ENCODE data around the gene SSR2.

SSR2 gene

GRCh38 chr1:156009404-156009803 lies 11.3 kb downstream of the SSR2 start:
- in situ Hi-C loops (cut with HindIII; ENCODE audit: low sequenced_read_pairs), result no loop called here
- TF ChIP-seq CTCF (IDR thresholded peaks at IDR 0.05; ENCODE audit: low read depth, low read length), result no peak
- DNase-seq (ENCODE audit: low read depth, low spot score), result no peak
- no peak overlapping the region for H3K4me3 ChIP-seq (ENCODE audit: low read depth, low read length)

- in situ Hi-C loops (cut with HindIII; ENCODE audit: low sequenced_read_pairs), result no loop called here
- H3K4me3 ChIP-seq (ENCODE audit: low read depth, low read length), result no peak overlapping the region
- DNase-seq (ENCODE audit: low read depth, low spot score), result no peak
- TF ChIP-seq CTCF (IDR thresholded peaks at IDR 0.05; ENCODE audit: low read depth, low read length), result no peak
Observed at GRCh38 chr1:156006666-156007376, 13.9 kb downstream of the SSR2 start.

GRCh38 chr1:156004843-156005584 lies 15.7 kb downstream of the SSR2 start:
- no peak overlapping the region for H3K4me3 ChIP-seq (ENCODE audit: low read depth, low read length)
- DNase-seq (ENCODE audit: low read depth, low spot score), result no peak
- in situ Hi-C loops (cut with HindIII; ENCODE audit: low sequenced_read_pairs), result no loop called here
- TF ChIP-seq CTCF (IDR thresholded peaks at IDR 0.05; ENCODE audit: low read depth, low read length), result no peak

- no peak for DNase-seq (ENCODE audit: low read depth, low spot score)
- no peak overlapping the region for H3K4me3 ChIP-seq (ENCODE audit: low read depth, low read length)
- in situ Hi-C loops (cut with HindIII; ENCODE audit: low sequenced_read_pairs), result no loop called here
- no peak for TF ChIP-seq CTCF (IDR thresholded peaks at IDR 0.05; ENCODE audit: low read depth, low read length)
Observed at GRCh38 chr1:156003923-156004188, 16.9 kb downstream of the SSR2 start.

- DNase-seq (ENCODE audit: low read depth, low spot score), result no peak
- H3K4me3 ChIP-seq (ENCODE audit: low read depth, low read length), result no peak overlapping the region
- TF ChIP-seq CTCF (IDR thresholded peaks at IDR 0.05; ENCODE audit: low read depth, low read length), result no peak
- in situ Hi-C loops (cut with HindIII; ENCODE audit: low sequenced_read_pairs), result no loop called here
Observed at GRCh38 chr1:156002188-156002911, 18.4 kb downstream of the SSR2 start.

- H3K4me3 ChIP-seq (ENCODE audit: low read depth, low read length), result no peak overlapping the region
- DNase-seq (ENCODE audit: low read depth, low spot score), result no peak
- in situ Hi-C loops (cut with HindIII; ENCODE audit: low sequenced_read_pairs), result no loop called here
- peak; percentile 13 for TF ChIP-seq CTCF (IDR thresholded peaks at IDR 0.05; ENCODE audit: low read depth, low read length)
Observed at GRCh38 chr1:156001662-156002171, 19.0 kb downstream of the SSR2 start.
